GM12801 (cell line): Measurements from ENCODE around the gene LRP1-AS.

Experiments used
- TF ChIP-seq, protein P1 (sequence below): IDR thresholded peaks from one replicate; pipeline ENCODE4 v1.5.1; 2011; ENCODE audit warnings: control low read depth; ENCODE audit not compliant: insufficient read length; ENCODE audit errors: extremely low read depth

Gene LRP1-AS

DNA sequence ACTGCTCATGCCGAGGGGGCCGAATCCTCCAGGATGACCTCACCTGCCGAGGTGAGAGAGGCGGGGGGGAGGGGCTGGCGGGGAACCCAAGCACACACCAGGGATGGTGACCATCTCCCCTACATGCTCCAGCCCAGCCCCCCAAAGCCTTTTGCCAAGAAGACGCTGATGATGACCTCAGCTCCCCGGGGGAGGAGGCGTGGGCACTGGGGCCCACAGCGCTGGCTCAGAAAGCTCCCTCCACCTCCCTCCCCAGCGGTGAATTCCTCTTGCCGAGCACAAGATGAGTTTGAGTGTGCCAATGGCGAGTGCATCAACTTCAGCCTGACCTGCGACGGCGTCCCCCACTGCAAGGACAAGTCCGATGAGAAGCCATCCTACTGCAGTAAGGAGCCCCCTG is 45.5 kb upstream of the LRP1-AS start:
- TF ChIP-seq, protein P1, sequence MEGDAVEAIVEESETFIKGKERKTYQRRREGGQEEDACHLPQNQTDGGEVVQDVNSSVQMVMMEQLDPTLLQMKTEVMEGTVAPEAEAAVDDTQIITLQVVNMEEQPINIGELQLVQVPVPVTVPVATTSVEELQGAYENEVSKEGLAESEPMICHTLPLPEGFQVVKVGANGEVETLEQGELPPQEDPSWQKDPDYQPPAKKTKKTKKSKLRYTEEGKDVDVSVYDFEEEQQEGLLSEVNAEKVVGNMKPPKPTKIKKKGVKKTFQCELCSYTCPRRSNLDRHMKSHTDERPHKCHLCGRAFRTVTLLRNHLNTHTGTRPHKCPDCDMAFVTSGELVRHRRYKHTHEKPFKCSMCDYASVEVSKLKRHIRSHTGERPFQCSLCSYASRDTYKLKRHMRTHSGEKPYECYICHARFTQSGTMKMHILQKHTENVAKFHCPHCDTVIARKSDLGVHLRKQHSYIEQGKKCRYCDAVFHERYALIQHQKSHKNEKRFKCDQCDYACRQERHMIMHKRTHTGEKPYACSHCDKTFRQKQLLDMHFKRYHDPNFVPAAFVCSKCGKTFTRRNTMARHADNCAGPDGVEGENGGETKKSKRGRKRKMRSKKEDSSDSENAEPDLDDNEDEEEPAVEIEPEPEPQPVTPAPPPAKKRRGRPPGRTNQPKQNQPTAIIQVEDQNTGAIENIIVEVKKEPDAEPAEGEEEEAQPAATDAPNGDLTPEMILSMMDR, result no peak

DNA sequence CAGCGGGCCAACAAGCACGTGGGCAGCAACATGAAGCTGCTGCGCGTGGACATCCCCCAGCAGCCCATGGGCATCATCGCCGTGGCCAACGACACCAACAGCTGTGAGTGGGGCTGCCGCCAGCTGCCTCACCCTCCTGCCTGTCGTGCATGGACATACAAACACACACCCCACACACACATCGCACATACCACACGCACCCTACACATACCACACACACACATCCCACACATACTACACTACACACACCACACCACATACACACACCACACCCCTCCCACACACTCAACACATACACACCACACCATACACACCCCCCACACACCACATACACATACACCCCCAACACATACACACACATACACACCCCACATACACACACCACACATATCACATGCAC is 44.0 kb upstream of the LRP1-AS start:
- TF ChIP-seq, protein P1, result no peak

DNA sequence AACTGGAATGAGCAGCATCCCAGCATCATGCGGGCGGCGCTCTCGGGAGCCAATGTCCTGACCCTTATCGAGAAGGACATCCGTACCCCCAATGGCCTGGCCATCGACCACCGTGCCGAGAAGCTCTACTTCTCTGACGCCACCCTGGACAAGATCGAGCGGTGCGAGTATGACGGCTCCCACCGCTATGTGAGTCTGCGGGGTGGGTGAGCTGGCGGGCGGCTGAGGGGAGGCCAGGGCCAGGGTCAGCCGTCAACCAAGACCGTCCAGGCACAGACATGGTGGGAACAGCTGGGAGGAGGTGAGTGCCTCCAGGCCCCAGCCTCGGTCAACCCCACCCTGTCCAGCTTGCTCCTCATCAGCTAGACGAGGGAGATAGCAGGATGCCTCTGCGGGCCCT is 43.4 kb upstream of the LRP1-AS start:
- TF ChIP-seq, protein P1, result no peak

DNA sequence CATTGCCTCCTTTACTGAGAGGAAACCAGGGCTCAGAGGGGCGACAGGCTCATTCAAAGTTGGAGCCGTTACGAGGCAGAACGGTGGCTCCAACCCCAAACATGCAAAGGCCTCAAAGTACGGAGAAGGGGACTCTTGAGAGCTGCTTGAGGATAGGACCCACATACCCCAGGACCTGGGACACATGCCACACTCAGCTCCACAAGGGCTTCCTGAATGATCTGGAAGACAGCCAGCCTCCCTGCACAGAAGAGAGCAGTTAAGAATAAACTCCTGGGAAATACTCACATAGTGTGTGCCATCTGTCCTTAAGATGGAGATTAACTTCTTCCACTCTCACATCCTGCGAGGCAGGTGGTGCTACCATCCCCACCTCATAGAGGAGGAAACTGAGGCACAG is 42.6 kb upstream of the LRP1-AS start:
- TF ChIP-seq, protein P1, result no peak

DNA sequence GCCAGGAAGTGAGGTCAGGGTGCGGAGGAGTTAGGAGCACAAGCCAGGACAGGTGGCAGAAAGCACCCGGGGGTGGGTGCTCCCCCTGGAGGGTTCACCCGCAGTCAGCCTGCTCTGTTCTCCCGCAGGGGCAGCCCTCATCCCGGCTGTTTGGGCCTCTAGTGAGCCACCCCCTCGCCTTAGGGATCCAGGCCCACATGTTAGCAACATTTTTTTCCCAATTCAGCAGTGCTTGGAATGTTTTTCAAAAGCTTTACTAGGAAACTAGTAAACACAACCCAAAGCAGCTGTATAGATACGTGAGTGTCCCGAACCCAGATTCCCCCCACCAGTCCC is 40.6 kb upstream of the LRP1-AS start:
- TF ChIP-seq, protein P1, result no peak

DNA sequence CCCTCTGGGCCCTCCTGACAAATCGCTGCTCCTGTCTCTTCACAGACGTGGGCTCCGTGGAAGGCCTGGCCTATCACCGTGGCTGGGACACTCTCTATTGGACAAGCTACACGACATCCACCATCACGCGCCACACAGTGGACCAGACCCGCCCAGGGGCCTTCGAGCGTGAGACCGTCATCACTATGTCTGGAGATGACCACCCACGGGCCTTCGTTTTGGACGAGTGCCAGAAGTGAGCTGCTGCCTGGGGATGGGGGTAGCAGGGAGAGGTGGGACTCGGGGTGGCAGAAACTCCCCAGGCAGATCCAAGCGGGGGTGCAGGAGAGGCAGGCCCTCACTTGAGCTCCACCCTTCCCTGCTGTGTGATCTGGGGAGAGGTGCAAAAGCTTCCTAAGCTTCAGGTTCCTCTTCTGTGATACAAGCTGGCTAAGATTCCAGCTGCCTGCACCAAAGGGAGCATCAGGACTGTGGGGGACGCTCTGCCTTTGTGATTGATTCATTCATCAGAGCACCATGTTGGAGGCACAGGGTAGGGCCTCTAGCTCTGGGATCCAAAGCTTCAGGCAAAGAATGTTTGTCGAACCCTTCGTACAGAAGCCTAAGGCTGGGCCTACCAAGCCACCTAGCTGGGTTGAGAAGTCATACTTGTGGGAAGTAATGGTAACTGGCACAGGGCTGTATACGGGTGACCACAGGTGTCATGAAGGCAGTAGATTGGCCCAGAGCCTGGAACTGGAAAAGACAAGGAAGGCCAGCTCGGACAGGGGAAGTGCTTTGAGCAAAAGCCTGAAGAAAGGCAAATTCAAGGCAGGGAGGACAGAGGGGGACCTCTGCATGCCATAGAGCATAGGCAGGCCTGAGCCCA is 40.0 kb upstream of the LRP1-AS start:
- TF ChIP-seq, protein P1, result no peak

DNA sequence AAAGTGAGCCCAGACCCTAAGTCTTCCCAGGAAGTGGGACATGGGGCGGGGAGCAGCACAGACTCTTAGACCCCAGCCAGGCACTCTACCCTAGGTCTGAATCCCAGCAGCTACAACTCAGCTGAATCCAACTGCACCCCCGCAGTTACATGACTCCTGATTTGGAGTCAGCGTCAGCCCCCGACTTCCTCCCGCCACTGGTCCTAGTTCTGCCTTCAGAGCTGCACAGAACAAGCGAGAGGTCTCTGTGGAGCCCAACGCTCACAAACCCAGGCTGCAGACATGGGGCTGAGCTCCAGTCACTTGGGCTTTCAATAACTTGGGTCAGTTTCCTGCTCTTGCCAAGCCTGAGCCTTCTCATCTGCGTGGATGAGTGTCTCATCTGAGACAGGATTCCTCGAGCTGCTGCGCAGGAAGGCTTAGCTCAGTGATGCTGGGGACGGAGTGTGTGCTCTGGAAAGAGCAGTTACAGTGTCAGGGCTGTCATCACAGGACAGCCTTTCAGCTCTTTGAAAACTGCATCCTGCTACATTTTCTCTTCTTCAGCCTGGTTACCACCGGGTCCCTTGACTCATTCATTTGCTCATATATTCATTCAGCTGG is 38.6 kb upstream of the LRP1-AS start:
- TF ChIP-seq, protein P1, result no peak
